Osteoblast (primary cell): ENCODE results near the gene SIX1. TPM values are rescaled to one million over a fixed set of nuclear protein-coding genes. Genes with fewer than 3 reads are reported as not detected.

ENCODE experiments used
- DNase-seq: peaks from one replicate; pipeline ENCODE4 v3.0.0; 2011; ENCODE audit warnings: low spot score, mixed read lengths; ENCODE audit not compliant: insufficient read length; ENCODE audit errors: missing footprints
- H2AFZ ChIP-seq: 2 replicates; pipeline ENCODE4 v1.6.0; 2011; ENCODE audit warnings: mild to moderate bottlenecking, low read length
- H3K27ac ChIP-seq: 2 replicates; pipeline ENCODE4 v1.5.1; 2011; ENCODE audit warnings: mild to moderate bottlenecking, low read depth, low read length, moderate library complexity
- H3K27me3 ChIP-seq: 2 replicates; pipeline ENCODE4 v1.6.0; 2012; ENCODE audit warnings: mild to moderate bottlenecking, control low read depth, inconsistent platforms, low read length, moderate library complexity; ENCODE audit not compliant: insufficient read depth
- H3K36me3 ChIP-seq: 2 replicates; pipeline ENCODE4 v1.5.1; 2011; ENCODE audit warnings: mild to moderate bottlenecking, low read length, control low read depth, moderate library complexity; ENCODE audit not compliant: insufficient read depth
- H3K4me1 ChIP-seq: 2 replicates; pipeline ENCODE4 v1.5.1; 2011; ENCODE audit warnings: mild to moderate bottlenecking, low read length, control low read depth, moderate library complexity; ENCODE audit not compliant: insufficient read depth
- H3K4me2 ChIP-seq: 2 replicates; pipeline ENCODE4 v1.6.0; 2011; ENCODE audit warnings: mild to moderate bottlenecking, low read length; ENCODE audit not compliant: insufficient read depth
- H3K4me3 ChIP-seq: fragments of 200-600 bp; sonication (generic); 3 replicates; pipeline ENCODE4 v1.5.1; 2012; ENCODE audit warnings: mild to moderate bottlenecking, low read length, inconsistent platforms; ENCODE audit not compliant: insufficient read depth
- H3K79me2 ChIP-seq: 2 replicates; pipeline ENCODE4 v1.6.0; 2012; ENCODE audit warnings: mild to moderate bottlenecking, low read length, control low read depth, inconsistent platforms; ENCODE audit not compliant: insufficient read depth
- H3K9me3 ChIP-seq: 2 replicates; pipeline ENCODE4 v1.5.1; 2011; ENCODE audit warnings: low read depth, low read length, control low read depth
- H4K20me1 ChIP-seq: 2 replicates; pipeline ENCODE4 v1.6.0; 2012; ENCODE audit warnings: mild to moderate bottlenecking, low read length, control low read depth; ENCODE audit not compliant: insufficient read depth
- total RNA-seq: library from RNA; depleted of rRNA; stranded (reverse); fragments of >200 nt; gene quantifications from 2 replicates; pipeline ENCODE4 v1.2.3, GENCODE V29; 2012
- TF ChIP-seq, protein P1 (sequence below): IDR thresholded peaks from 2 replicates; pipeline ENCODE4 v1.5.1; 2011; ENCODE audit warnings: mild to moderate bottlenecking, low read depth, low read length, moderate library complexity; ENCODE audit errors: extremely low read depth

SIX1 gene
- total RNA-seq, 1 donor, result 18.1 TPM

DNA sequence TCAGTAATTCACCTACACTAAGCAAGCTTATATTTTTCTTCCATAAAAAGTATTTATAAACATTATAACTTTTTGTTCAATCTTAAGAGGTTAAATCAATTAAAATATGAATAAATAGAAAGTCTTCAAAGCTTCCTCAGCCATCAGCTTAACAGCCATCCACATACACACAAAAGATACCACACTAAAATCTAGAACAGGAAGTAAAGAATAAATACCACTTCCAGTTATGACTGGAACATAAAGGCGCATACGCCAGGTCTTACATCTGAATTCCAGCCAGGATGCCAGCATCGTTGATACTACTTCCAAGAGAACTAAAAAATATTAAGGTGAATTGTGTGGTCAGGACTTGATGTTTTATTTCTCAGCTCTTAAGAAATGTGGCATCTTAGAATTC is 17.0 kb downstream of the SIX1 start:
- H3K4me3 ChIP-seq, result no peak overlapping the region
- H3K4me1 ChIP-seq, result no peaks in the 10 kb centered on the region
- TF ChIP-seq, protein P1, sequence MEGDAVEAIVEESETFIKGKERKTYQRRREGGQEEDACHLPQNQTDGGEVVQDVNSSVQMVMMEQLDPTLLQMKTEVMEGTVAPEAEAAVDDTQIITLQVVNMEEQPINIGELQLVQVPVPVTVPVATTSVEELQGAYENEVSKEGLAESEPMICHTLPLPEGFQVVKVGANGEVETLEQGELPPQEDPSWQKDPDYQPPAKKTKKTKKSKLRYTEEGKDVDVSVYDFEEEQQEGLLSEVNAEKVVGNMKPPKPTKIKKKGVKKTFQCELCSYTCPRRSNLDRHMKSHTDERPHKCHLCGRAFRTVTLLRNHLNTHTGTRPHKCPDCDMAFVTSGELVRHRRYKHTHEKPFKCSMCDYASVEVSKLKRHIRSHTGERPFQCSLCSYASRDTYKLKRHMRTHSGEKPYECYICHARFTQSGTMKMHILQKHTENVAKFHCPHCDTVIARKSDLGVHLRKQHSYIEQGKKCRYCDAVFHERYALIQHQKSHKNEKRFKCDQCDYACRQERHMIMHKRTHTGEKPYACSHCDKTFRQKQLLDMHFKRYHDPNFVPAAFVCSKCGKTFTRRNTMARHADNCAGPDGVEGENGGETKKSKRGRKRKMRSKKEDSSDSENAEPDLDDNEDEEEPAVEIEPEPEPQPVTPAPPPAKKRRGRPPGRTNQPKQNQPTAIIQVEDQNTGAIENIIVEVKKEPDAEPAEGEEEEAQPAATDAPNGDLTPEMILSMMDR, result no peak
- no peaks in the 10 kb centered on the region for H3K36me3 ChIP-seq
- no peaks in the 10 kb centered on the region for H3K9me3 ChIP-seq
- no peak for DNase-seq
- no peaks in the 10 kb centered on the region for H4K20me1 ChIP-seq
- no peaks in the 10 kb centered on the region for H3K79me2 ChIP-seq
- H3K4me2 ChIP-seq, result no peak overlapping the region
- H3K27ac ChIP-seq, result no peak overlapping the region
- H2AFZ ChIP-seq, result no peak overlapping the region
- H3K27me3 ChIP-seq, result no peaks in the 10 kb centered on the region

DNA sequence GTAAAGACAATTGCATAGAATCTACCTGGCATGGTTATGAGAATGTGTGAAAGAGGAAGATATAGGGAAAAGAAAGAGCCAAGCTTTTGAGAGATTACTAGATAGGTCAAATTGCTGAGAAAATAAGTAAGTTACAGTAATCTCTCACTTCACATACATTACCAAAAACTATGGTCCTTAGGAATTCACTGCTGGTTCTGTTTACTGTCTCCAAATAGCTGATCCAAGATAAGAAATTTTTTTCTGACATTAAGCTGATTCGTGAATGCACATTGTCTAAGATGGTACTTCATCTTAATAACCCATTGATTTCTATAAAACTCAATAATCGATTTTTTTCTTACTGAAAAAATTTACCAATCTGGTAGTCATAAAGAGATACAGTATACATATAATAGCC is 17.4 kb downstream of the SIX1 start:
- Histone ChIP-seq H3K36me3 (no peaks in the 10 kb centered on the region), H3K79me2 (no peaks in the 10 kb centered on the region), H3K4me3 (no peak overlapping the region), H3K4me2 (no peak overlapping the region), H3K4me1 (no peaks in the 10 kb centered on the region), H4K20me1 (no peaks in the 10 kb centered on the region), H3K27me3 (no peaks in the 10 kb centered on the region), H3K27ac (no peak overlapping the region), H2AFZ (no peak overlapping the region), H3K9me3 (no peaks in the 10 kb centered on the region)
- TF ChIP-seq, protein P1, result no peak
- DNase-seq, result no peak

DNA sequence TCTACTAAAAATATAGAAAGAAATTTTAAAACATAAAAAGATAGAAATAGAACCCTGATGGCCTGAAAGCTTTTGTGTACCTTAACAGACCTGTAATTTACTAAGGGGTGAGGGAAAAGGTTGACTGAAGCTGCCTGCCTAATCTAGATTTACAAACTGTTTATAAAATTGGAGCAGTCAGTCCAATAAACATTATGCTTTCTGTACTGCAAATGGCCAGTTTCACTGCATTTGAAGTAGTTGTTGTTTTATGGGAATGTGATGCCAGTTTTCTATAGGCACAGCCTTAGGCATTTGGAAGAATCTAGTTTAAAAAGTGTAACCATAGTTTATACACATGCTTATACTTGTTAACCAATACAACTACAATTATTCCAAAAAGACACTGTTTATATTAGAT is 19.1 kb downstream of the SIX1 start:
- Histone ChIP-seq H3K79me2 (no peaks in the 10 kb centered on the region), H3K36me3 (no peaks in the 10 kb centered on the region), H3K27ac (no peak overlapping the region), H3K4me2 (no peak overlapping the region), H3K4me1 (peaks cover 8% of the 10 kb centered on the region), H3K4me3 (no peak overlapping the region), H3K9me3 (no peaks in the 10 kb centered on the region), H4K20me1 (no peaks in the 10 kb centered on the region), H2AFZ (no peak overlapping the region), H3K27me3 (no peaks in the 10 kb centered on the region)
- no peak for DNase-seq
- TF ChIP-seq, protein P1, result no peak

DNA sequence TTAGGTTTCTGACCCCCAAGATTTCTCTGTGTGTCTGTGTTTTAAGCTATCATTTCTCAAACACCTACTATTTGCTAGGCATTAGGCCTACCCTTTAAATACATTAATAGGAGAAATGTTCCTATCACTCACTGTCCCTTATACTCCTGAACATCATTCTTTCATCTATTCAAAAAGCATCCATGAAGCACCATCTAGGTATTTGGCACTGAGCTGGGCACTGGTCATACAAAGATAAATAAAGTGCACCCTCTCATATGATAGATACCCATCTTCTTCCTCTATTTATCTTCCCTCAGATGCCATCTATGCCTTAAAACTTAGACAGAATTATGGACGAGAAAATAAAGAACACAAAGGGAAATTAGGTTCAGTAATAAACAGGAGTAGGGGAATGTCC is 20.4 kb downstream of the SIX1 start:
- TF ChIP-seq, protein P1, result no peak
- no peak overlapping the region for H3K4me2 ChIP-seq
- H3K4me1 ChIP-seq, result peaks cover 20% of the 10 kb centered on the region
- no peaks in the 10 kb centered on the region for H3K27me3 ChIP-seq
- no peak overlapping the region for H2AFZ ChIP-seq
- no peak overlapping the region for H3K27ac ChIP-seq
- no peaks in the 10 kb centered on the region for H3K36me3 ChIP-seq
- H3K9me3 ChIP-seq, result no peaks in the 10 kb centered on the region
- no peak overlapping the region for H3K4me3 ChIP-seq
- no peaks in the 10 kb centered on the region for H4K20me1 ChIP-seq
- DNase-seq, result no peak
- no peaks in the 10 kb centered on the region for H3K79me2 ChIP-seq
